HepG2 (cell line): ENCODE measurements around the gene PGM3. TPM values are rescaled to one million over a fixed set of nuclear protein-coding genes. Genes with fewer than 3 reads are reported as not detected.
A peak's percentile ranks its signal among the peaks of the same experiment; 100 is the strongest.

ENCODE experiments used
- ATAC-seq: fragments of 200-7000 bp; cut with Tn5 transposase; 3 replicates; pipeline ENCODE4 v1.9.1; 2020; ENCODE audit warnings: mild to moderate bottlenecking, moderate library complexity
- BruUV-seq: library from RNA; stranded (reverse); fragments of 400-500 nt; replicated peaks from 2 replicates; lab custom pipeline; 2021; lab: Mats Ljungman, UMichigan
- CTCF ChIA-PET: fragments of 300-600 bp; formaldehyde crosslinking; extraction: SDS; loops from one replicate; lab custom pipeline; 2021; ENCODE audit warnings: low total read pairs, inconsistent platforms, low intra/inter-chr PET ratio; lab: Yijun Ruan, JAX
- POLR2A ChIA-PET: fragments of 350-600 bp; sonication (Branson Sonifier 250); formaldehyde crosslinking; loops from one replicate; lab custom pipeline; 2020; ENCODE audit warnings: antibody characterized with exemption, inconsistent platforms; lab: Yijun Ruan, JAX
- DNase-seq: peaks from one replicate; pipeline ENCODE4 v3.0.0-alpha.2; 2015; ENCODE audit warnings: low spot score
- FAIRE-seq: peaks from 3 replicates; lab custom pipeline; 2011; peaks lifted over from hg19 to GRCh38; lab: Jason Lieb, UNC
- H2AFZ ChIP-seq: one replicate; pipeline ENCODE4 v1.6.1; 2011; ENCODE audit warnings: low read length, inconsistent platforms
- H3K27ac ChIP-seq: fragments of 300-600 bp; 3 replicates; pipeline ENCODE4 v1.8.0; 2011; ENCODE audit warnings: mixed run types, mild to moderate bottlenecking, mixed read lengths, low read length, inconsistent platforms; ENCODE audit not compliant: insufficient read depth; ENCODE audit errors: extremely low read length
- H3K27me3 ChIP-seq, 2 experiments: fragments of 200-600 bp in 1 of 2; 2 replicates in 1 of 2; 3 replicates in 1 of 2; pipeline versions ENCODE4 v1.6.0 to v1.8.0; 2011; ENCODE audit warnings: low read length in 2 of 2, mild to moderate bottlenecking in 2 of 2, moderate library complexity in 2 of 2, inconsistent platforms in 1 of 2; ENCODE audit not compliant: insufficient read depth in 2 of 2, control insufficient read depth in 1 of 2
- H3K36me3 ChIP-seq, 2 experiments: fragments of 200-600 bp in 1 of 2; replicated peaks in 1 of 2; 2 replicates in 1 of 2; 3 replicates in 1 of 2; pipeline versions ENCODE4 v1.5.1 to v1.8.0; 2011; ENCODE audit warnings: low read length in 2 of 2, inconsistent platforms in 1 of 2; ENCODE audit not compliant: insufficient read depth in 2 of 2, control insufficient read depth in 1 of 2
- H3K4me1 ChIP-seq: 2 replicates; pipeline ENCODE4 v1.5.1; 2012; ENCODE audit warnings: low read length, inconsistent platforms; ENCODE audit not compliant: insufficient read depth
- H3K4me2 ChIP-seq: 2 replicates; pipeline ENCODE4 v1.6.0; 2011; ENCODE audit warnings: low read depth, low read length, inconsistent platforms
- H3K4me3 ChIP-seq, 3 experiments: fragments of 200-600 bp in 1 of 3; sonication (generic), shearing (Covaris generic) in 1 of 3; replicated peaks in 1 of 3; 2 replicates each; pipeline ENCODE4 v1.5.1; 2011 to 2016; ENCODE audit warnings: low read length in 3 of 3, inconsistent platforms in 2 of 3, low read depth in 2 of 3, mild to moderate bottlenecking in 2 of 3, control low read depth in 1 of 3, mixed read lengths in 1 of 3; ENCODE audit not compliant: insufficient read depth in 1 of 3
- H3K79me2 ChIP-seq: one replicate; pipeline ENCODE4 v1.6.1; 2011; ENCODE audit warnings: low read length, inconsistent platforms; ENCODE audit not compliant: insufficient read depth
- H3K9ac ChIP-seq: 2 replicates; pipeline ENCODE4 v1.6.0; 2011; ENCODE audit warnings: mild to moderate bottlenecking, low read depth, low read length, inconsistent platforms; ENCODE audit not compliant: insufficient read depth
- H3K9me3 ChIP-seq: 2 replicates; pipeline ENCODE4 v1.5.1; 2012; ENCODE audit warnings: mild to moderate bottlenecking, low read length
- H4K20me1 ChIP-seq: 2 replicates; pipeline ENCODE4 v1.6.0; 2011; ENCODE audit warnings: inconsistent platforms, mild to moderate bottlenecking, low read length, moderate library complexity; ENCODE audit not compliant: insufficient read depth
- ARNT2 ChIP-seq: sonication (generic); formaldehyde crosslinking; IDR thresholded peaks from 2 replicates; pipeline ENCODE4 v1.8.0; 2022; ENCODE audit warnings: mild to moderate bottlenecking, low read depth, missing genetic modification reagents, moderate library complexity
- BORCS8-MEF2B ChIP-seq: sonication (generic); formaldehyde crosslinking; IDR thresholded peaks from 2 replicates; pipeline ENCODE4 v1.8.0; 2022; ENCODE audit warnings: mild to moderate bottlenecking, missing genetic modification reagents
- CSRNP1 ChIP-seq: sonication (generic); formaldehyde crosslinking; IDR thresholded peaks from 2 replicates; pipeline ENCODE4 v1.8.1; 2023; ENCODE audit warnings: mild to moderate bottlenecking, missing genetic modification reagents
- GLI4 ChIP-seq: sonication (generic); formaldehyde crosslinking; IDR thresholded peaks from 2 replicates; pipeline ENCODE4 v1.5.1; 2020; ENCODE audit warnings: missing genetic modification reagents, mild to moderate bottlenecking, moderate library complexity, borderline replicate concordance
- MAFG ChIP-seq: sonication (generic); formaldehyde crosslinking; IDR thresholded peaks from 2 replicates; pipeline ENCODE4 v1.5.1; 2020; ENCODE audit warnings: mild to moderate bottlenecking, missing genetic modification reagents
- PRMT3 ChIP-seq: sonication (generic); formaldehyde crosslinking; IDR thresholded peaks from 2 replicates; pipeline ENCODE4 v1.8.1; 2022; ENCODE audit warnings: low read depth, mild to moderate bottlenecking, moderate library complexity, missing genetic modification reagents, borderline replicate concordance
- SNAI1 ChIP-seq: sonication (generic); formaldehyde crosslinking; IDR thresholded peaks from 2 replicates; pipeline ENCODE4 v1.5.0; 2020; ENCODE audit warnings: mild to moderate bottlenecking, missing genetic modification reagents, borderline replicate concordance
- SP5 ChIP-seq: IDR thresholded peaks from 2 replicates; pipeline ENCODE4 v1.6.1; 2016; ENCODE audit warnings: low read depth, borderline replicate concordance
- TCF7 ChIP-seq: sonication (generic); IDR thresholded peaks from 2 replicates; pipeline ENCODE4 v1.6.1; 2016; ENCODE audit warnings: antibody characterized with exemption, low read depth
- TGIF2 ChIP-seq: IDR thresholded peaks from 2 replicates; pipeline ENCODE4 v1.6.1; 2016; ENCODE audit warnings: control low read depth, missing compliant biosample characterization
- TRIM24 ChIP-seq: sonication (generic); formaldehyde crosslinking; IDR thresholded peaks from 2 replicates; pipeline ENCODE4 v1.8.0; 2022; ENCODE audit warnings: mild to moderate bottlenecking, missing genetic modification reagents
- ZFP41 ChIP-seq: sonication (generic); formaldehyde crosslinking; IDR thresholded peaks from 2 replicates; pipeline ENCODE4 v1.4.0; 2020; ENCODE audit warnings: mild to moderate bottlenecking, missing genetic modification reagents, borderline replicate concordance
- ZNF20 ChIP-seq: sonication (generic); formaldehyde crosslinking; IDR thresholded peaks from 2 replicates; pipeline ENCODE4 v1.4.0; 2020; ENCODE audit warnings: mild to moderate bottlenecking, moderate library complexity, missing genetic modification reagents
- ZNF33A ChIP-seq: sonication (generic); formaldehyde crosslinking; IDR thresholded peaks from 2 replicates; pipeline ENCODE4 v1.5.1; 2020; ENCODE audit warnings: missing genetic modification reagents, mild to moderate bottlenecking, moderate library complexity, borderline replicate concordance
- ZNF33B ChIP-seq: sonication (generic); formaldehyde crosslinking; IDR thresholded peaks from 2 replicates; pipeline ENCODE4 v1.5.1; 2020; ENCODE audit warnings: mild to moderate bottlenecking, missing genetic modification reagents
- ZNF563 ChIP-seq: sonication (generic); formaldehyde crosslinking; IDR thresholded peaks from 2 replicates; pipeline ENCODE4 v1.8.0; 2022; ENCODE audit warnings: mild to moderate bottlenecking, moderate library complexity, missing genetic modification reagents
- ZNF670 ChIP-seq: sonication (generic); formaldehyde crosslinking; IDR thresholded peaks from 2 replicates; pipeline ENCODE4 v1.8.0; 2022; ENCODE audit warnings: mild to moderate bottlenecking, missing genetic modification reagents, borderline replicate concordance
- WGBS: methylation state at CpG from one replicate; pipeline ENCODE4 v1.1.6; 2017; ENCODE audit warnings: low lambda C conversion rate; 5-methylcytosine and 5-hydroxymethylcytosine counted together
- in situ Hi-C: cut with HindIII; loops from 2 replicates; pipeline ENCODE4 v1.10.0; 2017; ENCODE audit warnings: low pct_unique_long_range_greater_than_20kb; ENCODE audit not compliant: extremely low pct_ligation_motif_present
- intact Hi-C: fragments of 100-400 bp; cut with micrococcal nuclease; formaldehyde crosslinking; loops from one replicate; pipeline ENCODE4 v1.10.0; 2022; ENCODE audit not compliant: unreplicated experiment
- polyA plus RNA-seq, 8 experiments: library from polyadenylated mRNA; depleted of rRNA in 3 of 8; stranded (reverse) in 7 of 8; unstranded in 1 of 8; fragments of >200 nt; fragmentation: Illumina TruSeq in 4 of 8; extraction: Trizol in 4 of 8; gene quantifications; 2 replicates each; pipeline versions ENCODE4 v1.2.1 to v1.2.3, GENCODE V29; 2011 to 2016; ENCODE audit warnings: low read depth in 4 of 8, missing spikeins in 1 of 8, mixed read lengths in 1 of 8; ENCODE audit not compliant: insufficient read depth in 1 of 8
- total RNA-seq, 5 experiments: library from RNA; depleted of rRNA; stranded (reverse); fragments of >200 nt; fragmentation: Illumina TruSeq; extraction: Trizol; gene quantifications; 2 replicates each; pipeline ENCODE4 v1.2.3, GENCODE V29; 2016; ENCODE audit warnings: low read depth in 1 of 5
- TF ChIP-seq, protein P1 (sequence below): IDR thresholded peaks from 2 replicates; pipeline ENCODE4 v1.6.1; 2016; ENCODE audit warnings: mild to moderate bottlenecking
- TF ChIP-seq, protein P2 (sequence below): IDR thresholded peaks from 2 replicates; pipeline ENCODE4 v1.6.1; 2016; ENCODE audit warnings: missing compliant biosample characterization, missing genetic modification reagents, borderline replicate concordance

PGM3 gene
- total and polyA plus RNA-seq, 2 of the 13 experiments (the other 11 are each of a cell fraction or from before 2014, with no cell fraction given) = 72.5 to 163 TPM

DNA sequence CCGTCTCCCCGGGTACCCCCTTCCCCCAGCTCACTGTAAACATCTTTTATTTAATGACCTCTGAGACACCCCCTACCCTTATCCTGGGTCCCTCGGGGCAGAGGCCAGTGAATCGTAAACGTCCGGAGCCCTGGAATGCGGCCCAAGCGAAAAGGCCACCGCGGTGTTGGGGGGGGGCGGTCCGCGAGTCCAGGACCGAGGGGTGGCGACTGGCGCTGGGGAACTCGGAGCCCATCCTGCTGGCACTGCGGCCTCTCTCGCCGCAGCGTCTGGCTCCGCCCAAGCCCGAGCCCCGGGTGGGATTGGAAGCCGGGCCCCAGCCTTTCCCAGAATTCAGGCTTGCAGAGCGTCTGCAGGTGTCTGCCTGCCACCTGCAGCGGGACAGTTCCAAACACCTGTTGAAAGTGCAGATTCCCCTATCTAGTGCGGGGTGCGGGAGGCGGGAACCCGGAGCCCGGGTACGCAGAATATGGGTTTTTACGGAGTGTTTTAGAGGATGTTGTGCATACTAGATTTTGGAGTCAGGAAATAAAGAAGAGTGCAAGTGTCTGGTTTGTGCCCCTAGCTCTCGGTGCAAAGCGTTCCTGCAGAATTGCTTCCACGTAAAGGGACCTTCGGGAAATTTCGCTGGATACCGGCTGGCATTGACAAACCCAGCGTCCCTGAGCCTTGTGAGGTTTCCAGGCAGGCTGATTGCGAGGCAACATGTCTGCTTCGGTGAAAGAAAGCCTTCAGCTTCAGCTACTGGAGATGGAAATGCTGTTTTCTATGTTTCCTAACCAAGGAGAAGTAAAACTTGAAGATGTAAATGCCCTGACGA, 892 bp upstream of the PGM3 start:
- 6% methylated on average over 21 of the region's 44 CpGs for WGBS
- TF ChIP-seq ZNF563 = no peak
- TF ChIP-seq, protein P1, sequence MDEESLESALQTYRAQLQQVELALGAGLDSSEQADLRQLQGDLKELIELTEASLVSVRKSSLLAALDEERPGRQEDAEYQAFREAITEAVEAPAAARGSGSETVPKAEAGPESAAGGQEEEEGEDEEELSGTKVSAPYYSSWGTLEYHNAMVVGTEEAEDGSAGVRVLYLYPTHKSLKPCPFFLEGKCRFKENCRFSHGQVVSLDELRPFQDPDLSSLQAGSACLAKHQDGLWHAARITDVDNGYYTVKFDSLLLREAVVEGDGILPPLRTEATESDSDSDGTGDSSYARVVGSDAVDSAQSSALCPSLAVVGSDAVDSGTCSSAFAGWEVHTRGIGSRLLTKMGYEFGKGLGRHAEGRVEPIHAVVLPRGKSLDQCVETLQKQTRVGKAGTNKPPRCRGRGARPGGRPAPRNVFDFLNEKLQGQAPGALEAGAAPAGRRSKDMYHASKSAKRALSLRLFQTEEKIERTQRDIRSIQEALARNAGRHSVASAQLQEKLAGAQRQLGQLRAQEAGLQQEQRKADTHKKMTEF (CRISPR knock-in tag) = no peak
- no peak for TF ChIP-seq CSRNP1
- no peak for TF ChIP-seq ZFP41 (CRISPR knock-in tag)
- TF ChIP-seq ZNF33A = no peak
- 0 out of 2 replicates have a peak, but pooled peaks have one; percentile 66 for TF ChIP-seq SNAI1 (CRISPR knock-in tag)
- 0 out of 2 replicates have a peak, but pooled peaks have one; percentile 36 for TF ChIP-seq PRMT3 (CRISPR knock-in tag)
- no peak for TF ChIP-seq MAFG (CRISPR knock-in tag)
- TF ChIP-seq, protein P2, sequence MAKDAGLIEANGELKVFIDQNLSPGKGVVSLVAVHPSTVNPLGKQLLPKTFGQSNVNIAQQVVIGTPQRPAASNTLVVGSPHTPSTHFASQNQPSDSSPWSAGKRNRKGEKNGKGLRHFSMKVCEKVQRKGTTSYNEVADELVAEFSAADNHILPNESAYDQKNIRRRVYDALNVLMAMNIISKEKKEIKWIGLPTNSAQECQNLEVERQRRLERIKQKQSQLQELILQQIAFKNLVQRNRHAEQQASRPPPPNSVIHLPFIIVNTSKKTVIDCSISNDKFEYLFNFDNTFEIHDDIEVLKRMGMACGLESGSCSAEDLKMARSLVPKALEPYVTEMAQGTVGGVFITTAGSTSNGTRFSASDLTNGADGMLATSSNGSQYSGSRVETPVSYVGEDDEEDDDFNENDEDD (CRISPR knock-in tag) = peak; percentile 7; the same call in 1 of the 2 replicates
- TF ChIP-seq ZNF33B (CRISPR knock-in tag) = no peak
- TF ChIP-seq BORCS8-MEF2B (CRISPR knock-in tag) = no peak
- TF ChIP-seq TCF7 = no peak
- 0 out of 2 replicates have a peak, but pooled peaks have one; percentile 58 for TF ChIP-seq ZNF670 (CRISPR knock-in tag)
- TF ChIP-seq SP5 = peak; percentile 46; the same call in 1 of the 2 replicates
- TF ChIP-seq TGIF2 (CRISPR knock-in tag) = 0 out of 2 replicates have a peak, but pooled peaks have one; percentile 47
- TF ChIP-seq GLI4 (CRISPR knock-in tag) = 0 out of 2 replicates have a peak, but pooled peaks have one; percentile 40
- TF ChIP-seq TRIM24 = no peak
- 0 out of 2 replicates have a peak, but pooled peaks have one; percentile 21 for TF ChIP-seq ARNT2
- 0 out of 2 replicates have a peak, but pooled peaks have one; percentile 7 for TF ChIP-seq ZNF20 (CRISPR knock-in tag)

More for the DNA sequence above, 892 bp upstream of the PGM3 start:
- DNase-seq (peak; percentile 30), ATAC-seq (peak; percentile 86), FAIRE-seq (no peak)
- intact Hi-C loops = loop anchor here (1.0 to 5.0 kb wide), 4 partner anchors 21 to 947 kb away; partner anchors contain the start of genes DOP1A and IBTK
- peaks cover 44% of the 10 kb centered on the region for H3K4me1 ChIP-seq
- peak overlapping the region; percentile 97 for H3K4me2 ChIP-seq
- no peaks in the 10 kb centered on the region for H3K9me3 ChIP-seq
- POLR2A ChIA-PET = interaction anchor here (1.0 to 2.7 kb wide), 4 partner anchors 14 to 946 kb away, joined by 3 to 7 read pairs (median 6); partner anchors contain the start of genes DOP1A, IBTK and UBE3D
- H2AFZ ChIP-seq = no peak overlapping the region
- BruUV-seq = no TSS peak
- no peaks in the 10 kb centered on the region; a peak in 1 of 5 replicates for H3K27me3 ChIP-seq
- peak overlapping the region; percentile 95 for H3K27ac ChIP-seq
- CTCF ChIA-PET = no interaction called here
- peaks cover 4 to 29% of the 10 kb centered on the region in 2 experiments for H3K36me3 ChIP-seq
- peaks cover 27% of the 10 kb centered on the region for H4K20me1 ChIP-seq
- in situ Hi-C loops = loop anchor here (25.0 kb wide), 1 partner anchor 957 kb away; the partner anchor contains the start of gene IBTK
- peak overlapping the region; percentile 98 for H3K9ac ChIP-seq
- H3K79me2 ChIP-seq = peaks cover 48% of the 10 kb centered on the region
- peak overlapping the region; percentile 90 to 98 (median 97) for H3K4me3 ChIP-seq
